Measurements from ENCODE around the gene PCED1A. TPM values are rescaled to one million over a fixed set of nuclear protein-coding genes. Genes with fewer than 3 reads are reported as not detected.
A peak's percentile ranks its signal among the peaks of the same experiment; 100 is the strongest.

PCED1A gene
- total and polyA plus RNA-seq, 2 of the 13 experiments (the other 11 are each of a cell fraction or from before 2014, with no cell fraction given) = 40.1 to 84.2 TPM

DNA sequence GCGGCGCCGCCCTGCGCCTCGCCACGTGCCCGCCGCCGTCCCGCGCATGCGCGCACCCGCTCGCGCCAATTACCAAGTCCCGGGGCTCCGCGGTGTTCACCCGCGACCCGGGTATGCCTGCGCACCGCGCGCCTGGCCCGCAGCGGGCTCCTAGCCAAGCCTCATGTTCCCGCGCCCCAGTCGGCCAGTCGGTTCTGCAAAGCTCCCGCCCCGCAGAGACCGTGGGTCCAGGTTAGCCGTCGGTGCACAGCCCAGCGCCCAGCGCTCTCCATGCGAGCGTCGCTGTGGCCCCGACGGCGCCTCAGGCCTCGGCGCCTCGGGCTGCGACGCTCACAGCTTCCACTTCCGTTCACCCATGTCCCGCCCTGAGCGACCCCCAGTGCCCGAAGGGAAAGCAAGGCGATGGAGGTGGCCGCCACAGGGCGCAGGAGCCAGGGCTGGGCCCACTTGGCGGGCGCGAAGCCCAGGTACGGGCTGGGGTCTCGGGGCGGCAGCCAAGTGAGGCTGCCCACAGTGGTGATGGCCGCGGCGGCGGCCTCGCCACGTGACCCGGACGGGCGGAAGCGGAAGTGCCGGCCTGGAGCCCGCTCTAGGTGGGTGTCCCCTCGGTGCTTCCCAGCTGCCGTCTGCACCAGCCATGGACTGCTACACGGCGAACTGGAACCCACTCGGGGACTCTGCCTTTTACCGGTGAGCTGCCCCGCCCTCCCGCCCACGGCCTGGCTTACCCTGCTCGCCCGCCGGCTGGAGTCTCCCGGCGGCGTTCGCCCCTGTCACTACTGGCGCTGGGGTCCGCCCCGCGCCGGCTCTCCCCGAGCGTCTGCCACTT is at the start of gene PCED1A, which contains the start of gene VPS16 (continued):
- TF ChIP-seq RAD21 (CRISPR knock-in tag; IDR thresholded peaks at IDR 0.05) = peak; percentile 81
- no peak for TF ChIP-seq NAIF1 (CRISPR knock-in tag; IDR thresholded peaks at IDR 0.05; ENCODE audit: borderline replicate concordance)
- TF ChIP-seq ZNF160 (CRISPR knock-in tag; IDR thresholded peaks at IDR 0.05) = peak; percentile 89
- TF ChIP-seq, protein P1, sequence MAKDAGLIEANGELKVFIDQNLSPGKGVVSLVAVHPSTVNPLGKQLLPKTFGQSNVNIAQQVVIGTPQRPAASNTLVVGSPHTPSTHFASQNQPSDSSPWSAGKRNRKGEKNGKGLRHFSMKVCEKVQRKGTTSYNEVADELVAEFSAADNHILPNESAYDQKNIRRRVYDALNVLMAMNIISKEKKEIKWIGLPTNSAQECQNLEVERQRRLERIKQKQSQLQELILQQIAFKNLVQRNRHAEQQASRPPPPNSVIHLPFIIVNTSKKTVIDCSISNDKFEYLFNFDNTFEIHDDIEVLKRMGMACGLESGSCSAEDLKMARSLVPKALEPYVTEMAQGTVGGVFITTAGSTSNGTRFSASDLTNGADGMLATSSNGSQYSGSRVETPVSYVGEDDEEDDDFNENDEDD (CRISPR knock-in tag; IDR thresholded peaks at IDR 0.05; ENCODE audit: borderline replicate concordance) = peak; percentile 88; the same call in 1 of the 2 replicates
- TF ChIP-seq GABPB1 (CRISPR knock-in tag; IDR thresholded peaks at IDR 0.05) = peak; percentile 98
- no peak for TF ChIP-seq IKZF1 (IDR thresholded peaks at IDR 0.05)
- TF ChIP-seq, protein P2, sequence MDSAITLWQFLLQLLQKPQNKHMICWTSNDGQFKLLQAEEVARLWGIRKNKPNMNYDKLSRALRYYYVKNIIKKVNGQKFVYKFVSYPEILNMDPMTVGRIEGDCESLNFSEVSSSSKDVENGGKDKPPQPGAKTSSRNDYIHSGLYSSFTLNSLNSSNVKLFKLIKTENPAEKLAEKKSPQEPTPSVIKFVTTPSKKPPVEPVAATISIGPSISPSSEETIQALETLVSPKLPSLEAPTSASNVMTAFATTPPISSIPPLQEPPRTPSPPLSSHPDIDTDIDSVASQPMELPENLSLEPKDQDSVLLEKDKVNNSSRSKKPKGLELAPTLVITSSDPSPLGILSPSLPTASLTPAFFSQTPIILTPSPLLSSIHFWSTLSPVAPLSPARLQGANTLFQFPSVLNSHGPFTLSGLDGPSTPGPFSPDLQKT (CRISPR knock-in tag; IDR thresholded peaks at IDR 0.05; ENCODE audit: borderline replicate concordance) = no peak; the same call in 1 of the 2 replicates
- TF ChIP-seq TOE1 (CRISPR knock-in tag; IDR thresholded peaks at IDR 0.05) = peak; percentile 62; the same call in 1 of the 2 replicates
- peak; percentile 94 for TF ChIP-seq BRCA1 (CRISPR knock-in tag; IDR thresholded peaks at IDR 0.05)
- TF ChIP-seq, protein P3, sequence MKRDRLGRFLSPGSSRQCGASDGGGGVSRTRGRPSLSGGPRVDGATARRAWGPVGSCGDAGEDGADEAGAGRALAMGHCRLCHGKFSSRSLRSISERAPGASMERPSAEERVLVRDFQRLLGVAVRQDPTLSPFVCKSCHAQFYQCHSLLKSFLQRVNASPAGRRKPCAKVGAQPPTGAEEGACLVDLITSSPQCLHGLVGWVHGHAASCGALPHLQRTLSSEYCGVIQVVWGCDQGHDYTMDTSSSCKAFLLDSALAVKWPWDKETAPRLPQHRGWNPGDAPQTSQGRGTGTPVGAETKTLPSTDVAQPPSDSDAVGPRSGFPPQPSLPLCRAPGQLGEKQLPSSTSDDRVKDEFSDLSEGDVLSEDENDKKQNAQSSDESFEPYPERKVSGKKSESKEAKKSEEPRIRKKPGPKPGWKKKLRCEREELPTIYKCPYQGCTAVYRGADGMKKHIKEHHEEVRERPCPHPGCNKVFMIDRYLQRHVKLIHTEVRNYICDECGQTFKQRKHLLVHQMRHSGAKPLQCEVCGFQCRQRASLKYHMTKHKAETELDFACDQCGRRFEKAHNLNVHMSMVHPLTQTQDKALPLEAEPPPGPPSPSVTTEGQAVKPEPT (CRISPR knock-in tag; IDR thresholded peaks at IDR 0.05; ENCODE audit: low read depth) = peak; percentile 93
- TF ChIP-seq TOPORS (CRISPR knock-in tag; IDR thresholded peaks at IDR 0.05) = peak; percentile 100
- TF ChIP-seq ZNF460 (CRISPR knock-in tag; IDR thresholded peaks at IDR 0.05; ENCODE audit: borderline replicate concordance) = 0 out of 2 replicates have a peak, but pooled peaks have one; percentile 44
- TF ChIP-seq ZNF792 (CRISPR knock-in tag; IDR thresholded peaks at IDR 0.05) = peak; percentile 97
- TF ChIP-seq ZC3H13 (CRISPR knock-in tag; IDR thresholded peaks at IDR 0.05) = peak; percentile 94
- TF ChIP-seq PLRG1 (conservative IDR thresholded peaks at IDR 0.05) = no peak
- peak; percentile 96 for TF ChIP-seq ZNF510 (CRISPR knock-in tag; IDR thresholded peaks at IDR 0.05; ENCODE audit: low read depth)
- TF ChIP-seq, protein P4, sequence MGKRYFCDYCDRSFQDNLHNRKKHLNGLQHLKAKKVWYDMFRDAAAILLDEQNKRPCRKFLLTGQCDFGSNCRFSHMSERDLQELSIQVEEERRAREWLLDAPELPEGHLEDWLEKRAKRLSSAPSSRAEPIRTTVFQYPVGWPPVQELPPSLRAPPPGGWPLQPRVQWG (CRISPR knock-in tag; IDR thresholded peaks at IDR 0.05; ENCODE audit: borderline replicate concordance, low read depth) = no peak
- TF ChIP-seq FOXC1 (CRISPR knock-in tag; IDR thresholded peaks at IDR 0.05; ENCODE audit: borderline replicate concordance) = peak; percentile 99
- peak; percentile 89 to 93 for TF ChIP-seq POLR2A (IDR thresholded peaks at IDR 0.05; ENCODE audit: insufficient read depth in 1 of 2, low read depth in 2 of 2, low read length in 2 of 2)
- TF ChIP-seq ZNF781 (CRISPR knock-in tag; IDR thresholded peaks at IDR 0.05; ENCODE audit: borderline replicate concordance, not compliant biosample characterization) = peak; percentile 97
- peak; percentile 23; the same call in 1 of the 2 replicates for TF ChIP-seq KLF11 (CRISPR knock-in tag; IDR thresholded peaks at IDR 0.05)

Measured in HepG2 (cell line).